Gastrocnemius medialis (tissue), 4 donors: Measurements from ENCODE around the gene QSOX2.

Experiments used
- POLR2A ChIP-seq, 2 donors: fragments of 450-650 bp; IDR thresholded peaks; one replicate each; pipeline ENCODE4 v1.6.1; 2017; ENCODE audit warnings: antibody characterized with exemption in 2 of 2, mild to moderate bottlenecking in 2 of 2, moderate library complexity in 2 of 2
- TF ChIP-seq, protein P1 (sequence below), 5 experiments: fragments of 450-650 bp in 3 of 5; fragments of 200-600 bp in 2 of 5; sonication (generic) in 2 of 5; IDR thresholded peaks in 4 of 5; conservative IDR thresholded peaks in 1 of 5; 1 replicate in 4 of 5; 2 replicates in 1 of 5; pipeline ENCODE4 v1.5.1; 2016 to 2019; ENCODE audit warnings: antibody characterized with exemption in 5 of 5, mild to moderate bottlenecking in 3 of 5, moderate library complexity in 3 of 5

GRCh38 chr9:136171009-136171800 is 74.4 kb downstream of the QSOX2 start:
- TF ChIP-seq POLR2A (IDR thresholded peaks at IDR 0.05): no peak
- TF ChIP-seq, protein P1, sequence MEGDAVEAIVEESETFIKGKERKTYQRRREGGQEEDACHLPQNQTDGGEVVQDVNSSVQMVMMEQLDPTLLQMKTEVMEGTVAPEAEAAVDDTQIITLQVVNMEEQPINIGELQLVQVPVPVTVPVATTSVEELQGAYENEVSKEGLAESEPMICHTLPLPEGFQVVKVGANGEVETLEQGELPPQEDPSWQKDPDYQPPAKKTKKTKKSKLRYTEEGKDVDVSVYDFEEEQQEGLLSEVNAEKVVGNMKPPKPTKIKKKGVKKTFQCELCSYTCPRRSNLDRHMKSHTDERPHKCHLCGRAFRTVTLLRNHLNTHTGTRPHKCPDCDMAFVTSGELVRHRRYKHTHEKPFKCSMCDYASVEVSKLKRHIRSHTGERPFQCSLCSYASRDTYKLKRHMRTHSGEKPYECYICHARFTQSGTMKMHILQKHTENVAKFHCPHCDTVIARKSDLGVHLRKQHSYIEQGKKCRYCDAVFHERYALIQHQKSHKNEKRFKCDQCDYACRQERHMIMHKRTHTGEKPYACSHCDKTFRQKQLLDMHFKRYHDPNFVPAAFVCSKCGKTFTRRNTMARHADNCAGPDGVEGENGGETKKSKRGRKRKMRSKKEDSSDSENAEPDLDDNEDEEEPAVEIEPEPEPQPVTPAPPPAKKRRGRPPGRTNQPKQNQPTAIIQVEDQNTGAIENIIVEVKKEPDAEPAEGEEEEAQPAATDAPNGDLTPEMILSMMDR (IDR thresholded peaks at IDR 0.05 in 4 of 5, conservative IDR thresholded peaks at IDR 0.05 in 1 of 5): no peak
